LNCaP clone FGC (cell line): ENCODE results near the gene UBXN11.

ENCODE experiments used
- DNase-seq: peaks from one replicate; pipeline ENCODE4 v3.0.0-alpha.2; 2011; ENCODE audit warnings: low read depth
- H3K4me3 ChIP-seq: 2 replicates; pipeline ENCODE4 v1.5.1; 2011; ENCODE audit warnings: mild to moderate bottlenecking, low read depth, low read length, control low read depth
- TF ChIP-seq, protein P1 (sequence below): IDR thresholded peaks from 2 replicates; pipeline ENCODE4 v1.5.1; 2012; ENCODE audit warnings: mild to moderate bottlenecking; ENCODE audit not compliant: control insufficient read depth, insufficient read depth; ENCODE audit errors: extremely low read depth

UBXN11 gene

DNA sequence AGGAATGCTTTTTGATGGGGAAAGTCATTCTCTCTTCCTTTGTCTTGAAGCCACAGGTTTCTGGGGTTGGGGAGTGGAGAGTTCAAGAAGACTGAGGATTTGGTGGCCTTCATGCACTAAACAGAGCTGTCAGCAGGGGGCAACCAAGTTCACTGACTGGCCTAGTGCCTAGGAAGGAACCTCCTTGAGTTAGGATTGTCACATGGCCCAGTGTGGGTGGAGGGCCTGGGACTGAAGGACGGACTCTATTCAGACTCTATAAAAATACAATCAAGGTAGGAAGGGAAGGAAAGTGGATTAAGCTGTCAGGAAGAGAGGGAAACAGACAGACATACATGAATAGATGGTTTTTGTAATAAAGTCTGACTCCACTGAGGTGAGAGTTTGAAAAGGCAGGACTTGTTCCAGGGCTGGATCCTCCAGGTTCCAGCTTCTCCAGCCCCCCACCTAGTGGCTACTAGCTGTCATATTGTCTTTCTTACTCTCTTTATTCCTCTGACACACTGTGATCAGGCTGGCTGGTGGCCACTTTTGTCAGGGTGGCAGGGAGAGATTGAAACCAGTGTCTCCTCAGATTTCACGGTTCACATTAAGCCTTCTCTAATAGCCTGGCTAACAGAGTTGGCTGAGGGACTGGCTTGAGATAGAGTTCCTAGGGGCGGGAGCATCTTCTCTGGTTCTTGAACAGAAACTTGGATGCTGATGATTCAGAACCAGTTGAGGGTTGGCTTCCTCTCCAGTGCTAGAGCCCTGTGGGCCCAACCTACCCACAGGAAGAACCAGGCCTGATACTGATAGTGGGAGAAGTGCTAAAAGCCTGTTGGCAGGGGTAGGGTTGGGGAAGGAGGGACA lies 30.6 kb downstream of the UBXN11 start:
- TF ChIP-seq, protein P1, sequence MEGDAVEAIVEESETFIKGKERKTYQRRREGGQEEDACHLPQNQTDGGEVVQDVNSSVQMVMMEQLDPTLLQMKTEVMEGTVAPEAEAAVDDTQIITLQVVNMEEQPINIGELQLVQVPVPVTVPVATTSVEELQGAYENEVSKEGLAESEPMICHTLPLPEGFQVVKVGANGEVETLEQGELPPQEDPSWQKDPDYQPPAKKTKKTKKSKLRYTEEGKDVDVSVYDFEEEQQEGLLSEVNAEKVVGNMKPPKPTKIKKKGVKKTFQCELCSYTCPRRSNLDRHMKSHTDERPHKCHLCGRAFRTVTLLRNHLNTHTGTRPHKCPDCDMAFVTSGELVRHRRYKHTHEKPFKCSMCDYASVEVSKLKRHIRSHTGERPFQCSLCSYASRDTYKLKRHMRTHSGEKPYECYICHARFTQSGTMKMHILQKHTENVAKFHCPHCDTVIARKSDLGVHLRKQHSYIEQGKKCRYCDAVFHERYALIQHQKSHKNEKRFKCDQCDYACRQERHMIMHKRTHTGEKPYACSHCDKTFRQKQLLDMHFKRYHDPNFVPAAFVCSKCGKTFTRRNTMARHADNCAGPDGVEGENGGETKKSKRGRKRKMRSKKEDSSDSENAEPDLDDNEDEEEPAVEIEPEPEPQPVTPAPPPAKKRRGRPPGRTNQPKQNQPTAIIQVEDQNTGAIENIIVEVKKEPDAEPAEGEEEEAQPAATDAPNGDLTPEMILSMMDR: peak; percentile 75
- DNase-seq: peak; percentile 50
- no peak overlapping the region for H3K4me3 ChIP-seq

DNA sequence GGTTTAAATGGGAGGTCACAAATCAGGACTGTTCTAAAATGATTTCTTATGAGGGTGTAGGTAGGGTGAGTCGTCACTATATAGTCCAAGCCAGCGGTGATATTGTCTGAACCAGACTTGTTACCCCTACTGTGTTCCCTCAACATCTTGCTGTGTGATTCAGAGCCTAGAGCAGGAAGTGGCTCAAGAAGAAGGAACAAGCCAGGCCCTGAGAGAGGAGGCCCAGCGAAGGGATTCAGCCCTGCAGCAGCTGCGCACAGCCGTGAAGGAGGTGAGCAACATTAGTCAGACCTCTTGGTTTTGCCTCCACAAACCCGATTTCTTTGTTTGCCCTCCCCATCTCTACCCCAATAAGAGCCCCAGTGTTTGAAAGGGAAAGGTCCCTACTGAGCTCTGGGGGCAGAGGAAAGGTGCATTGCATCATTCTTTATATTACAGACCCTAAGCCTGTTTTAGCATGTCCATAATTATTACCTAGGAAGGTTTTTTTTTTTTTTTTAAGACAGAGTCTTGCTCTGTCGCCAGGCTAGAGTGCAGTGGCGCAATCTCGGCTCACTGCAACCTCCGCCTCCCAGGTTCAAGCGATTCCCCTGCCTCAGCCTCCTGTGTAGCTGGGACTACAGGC lies 31.5 kb downstream of the UBXN11 start:
- TF ChIP-seq, protein P1: no peak
- no peak for DNase-seq
- no peak overlapping the region for H3K4me3 ChIP-seq

DNA sequence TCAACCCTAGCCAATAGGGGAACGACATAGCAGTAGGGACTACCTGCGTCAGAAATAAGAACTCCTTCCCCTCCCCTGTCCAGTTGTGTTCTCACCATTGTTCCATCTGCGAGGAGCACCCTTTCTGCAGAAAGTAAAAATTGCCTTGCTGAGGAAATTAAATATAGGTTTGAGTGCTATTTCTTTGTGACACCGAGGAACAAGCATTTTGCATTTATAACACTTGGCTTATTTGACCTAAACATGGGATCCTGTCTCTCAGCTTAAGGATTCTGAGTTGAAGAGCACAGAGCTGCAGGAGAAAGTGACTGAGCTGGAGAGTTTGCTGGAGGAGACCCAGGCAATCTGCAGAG lies 37.3 kb downstream of the UBXN11 start:
- no peak overlapping the region for H3K4me3 ChIP-seq
- TF ChIP-seq, protein P1: no peak
- no peak for DNase-seq

DNA sequence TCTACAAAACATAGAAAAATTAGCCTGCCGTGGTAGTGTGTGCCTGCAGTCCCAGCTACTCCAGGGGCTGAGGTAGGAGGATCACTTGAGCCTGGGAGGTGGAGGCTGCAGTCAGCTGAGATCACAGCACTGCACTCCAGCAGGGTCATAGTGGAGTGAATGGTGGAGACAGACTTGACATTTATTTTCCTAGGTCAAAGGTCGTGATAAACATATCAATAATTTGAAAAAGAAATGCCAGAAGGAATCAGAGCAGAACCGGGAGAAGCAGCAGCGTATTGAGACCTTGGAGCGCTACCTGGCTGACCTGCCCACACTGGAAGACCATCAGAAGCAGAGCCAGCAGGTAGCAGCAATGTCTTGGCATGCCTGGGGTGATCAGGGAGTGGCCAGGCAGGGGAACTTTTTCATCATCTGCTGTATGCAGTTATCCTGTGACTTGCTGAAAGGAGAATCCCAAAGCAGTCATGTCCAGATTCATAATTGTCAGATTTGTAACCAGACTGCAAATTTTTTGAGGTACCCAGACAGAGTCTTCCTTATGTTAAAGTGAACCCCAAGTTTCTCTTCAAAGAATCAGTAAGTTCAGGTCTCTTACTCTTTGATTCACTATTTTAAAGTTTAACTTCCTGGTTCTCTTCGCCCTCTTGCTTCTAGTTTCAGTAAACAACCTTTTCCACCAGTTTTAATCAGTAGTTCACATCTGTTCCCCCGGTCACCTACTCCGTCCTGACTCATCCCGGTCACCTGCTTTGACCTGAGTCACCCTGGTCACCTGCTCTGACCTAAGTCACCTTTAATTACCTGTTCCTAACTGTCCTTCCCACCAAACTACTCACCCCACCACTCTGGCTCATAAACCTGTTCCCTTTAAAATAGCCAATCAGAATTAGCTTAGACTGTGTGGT lies 37.9 kb downstream of the UBXN11 start:
- DNase-seq: no peak
- no peak overlapping the region for H3K4me3 ChIP-seq
- TF ChIP-seq, protein P1: no peak

DNA sequence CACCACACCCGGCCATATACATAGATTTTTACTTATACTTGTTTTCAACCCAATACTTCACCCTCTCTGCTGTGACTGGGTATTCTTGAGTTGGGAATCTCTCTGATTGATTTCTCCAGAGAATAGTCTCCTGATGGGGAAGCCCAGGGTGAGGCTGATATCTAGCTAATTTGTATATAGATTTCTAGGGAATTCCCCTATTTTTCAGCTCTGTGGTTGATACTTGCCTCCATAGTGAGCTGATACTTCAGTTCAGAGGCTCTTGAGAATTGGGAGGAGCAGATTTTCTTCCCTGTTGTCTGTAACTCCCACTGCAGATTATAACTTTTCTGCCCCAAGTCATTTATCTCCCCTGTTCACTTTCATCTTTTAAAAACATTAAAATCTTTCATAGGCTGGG lies 41.0 kb downstream of the UBXN11 start:
- no peak for DNase-seq
- no peak overlapping the region for H3K4me3 ChIP-seq
- TF ChIP-seq, protein P1: no peak

DNA sequence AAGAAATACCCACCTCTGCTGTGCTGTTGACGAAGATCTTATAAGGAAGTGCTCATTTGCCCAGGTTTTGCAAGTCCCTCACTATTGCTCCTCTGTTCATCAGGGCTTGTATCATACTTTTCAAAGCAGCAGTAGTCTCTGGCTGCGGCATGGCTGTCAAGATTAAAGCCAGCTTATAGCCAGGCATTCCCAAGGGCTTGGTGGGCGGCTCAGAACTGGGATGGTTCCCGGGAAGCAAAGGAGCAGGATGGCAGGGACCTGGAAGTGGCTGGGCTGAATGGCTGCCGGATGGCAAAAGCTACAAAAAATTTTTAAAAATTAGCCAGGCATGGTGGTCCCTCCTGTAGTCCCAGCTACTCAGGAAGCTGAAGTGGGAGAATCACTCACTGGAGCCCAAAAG lies 43.2 kb downstream of the UBXN11 start:
- no peak overlapping the region for H3K4me3 ChIP-seq
- no peak for DNase-seq
- TF ChIP-seq, protein P1: no peak
